ENCODE results near the gene BRD7. TPM values are rescaled to one million over a fixed set of nuclear protein-coding genes. Genes with fewer than 3 reads are reported as not detected.

The BRD7 gene
- total and polyA plus RNA-seq, 11 donors: 29.8 to 49.7 (median 43.7) TPM

DNA sequence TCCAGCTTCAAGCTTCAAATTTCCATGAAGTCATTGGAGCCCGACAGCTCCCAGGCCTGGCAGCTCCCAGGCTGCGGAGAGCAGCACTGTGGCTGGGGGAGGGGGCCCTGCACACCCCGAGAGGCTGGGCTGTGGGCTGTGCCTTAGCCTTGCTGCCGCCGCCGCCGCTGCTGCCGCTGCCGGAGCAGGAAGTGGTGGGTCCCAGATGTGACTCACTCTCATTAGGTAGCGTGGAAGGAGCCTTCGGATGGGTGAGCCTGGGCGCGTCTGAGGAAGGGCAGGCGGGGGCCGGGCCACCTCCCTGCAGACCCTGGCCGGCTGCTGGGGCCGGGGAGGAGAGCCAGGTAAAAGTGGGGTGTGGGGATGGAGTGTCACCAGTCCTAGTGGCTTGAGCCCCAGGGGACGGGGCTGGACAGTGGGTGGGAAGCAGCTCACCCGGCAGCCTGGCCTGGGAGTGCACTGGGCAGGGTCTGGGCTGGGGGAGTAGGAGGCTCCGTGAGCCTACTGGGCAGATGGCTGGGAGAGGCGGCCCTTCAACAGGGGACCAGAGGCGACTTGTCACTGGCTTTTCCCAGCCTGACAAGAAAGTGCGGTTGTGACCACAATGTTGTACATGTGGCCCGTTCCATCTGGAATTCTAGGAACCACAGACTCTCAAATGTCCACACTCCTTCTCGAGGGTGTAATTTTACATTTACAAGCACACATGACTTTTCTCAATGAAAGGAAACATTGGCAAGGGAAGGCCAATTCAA, 102.3 kb downstream of the BRD7 start, which contains the start of gene ADCY7:
TSS of gene ADCY7 (plus strand) at position 215 of the 755 bp plus-strand sequence. CDS start 21,629 bp downstream, outside the sequence.
- intact Hi-C loops (cut with DNase I): loop anchor here in 1 of 10 donors (10.0 kb wide), 1 partner anchor 48 kb away; no protein-coding TSS in a partner anchor
- Histone ChIP-seq H3K27ac (peak within 1 kb of the TSS in 5 of 12 donors; percentile 45 to 90 (median 71)), H3K4me1 (peaks cover 0 to 69% (median 0%) of the 10 kb centered on the region in 12 donors), H3K9me3 (no peaks in the 10 kb centered on the region), H3K36me3 (no peaks in the 10 kb centered on the region), H3K4me3 (peak within 1 kb of the TSS in 10 of 12 donors; percentile 24 to 67 (median 48)), H3K27me3 (no peaks in the 10 kb centered on the region)
- no peak for TF ChIP-seq POLR2A (IDR thresholded peaks at IDR 0.05)
- TF ChIP-seq, protein P1, sequence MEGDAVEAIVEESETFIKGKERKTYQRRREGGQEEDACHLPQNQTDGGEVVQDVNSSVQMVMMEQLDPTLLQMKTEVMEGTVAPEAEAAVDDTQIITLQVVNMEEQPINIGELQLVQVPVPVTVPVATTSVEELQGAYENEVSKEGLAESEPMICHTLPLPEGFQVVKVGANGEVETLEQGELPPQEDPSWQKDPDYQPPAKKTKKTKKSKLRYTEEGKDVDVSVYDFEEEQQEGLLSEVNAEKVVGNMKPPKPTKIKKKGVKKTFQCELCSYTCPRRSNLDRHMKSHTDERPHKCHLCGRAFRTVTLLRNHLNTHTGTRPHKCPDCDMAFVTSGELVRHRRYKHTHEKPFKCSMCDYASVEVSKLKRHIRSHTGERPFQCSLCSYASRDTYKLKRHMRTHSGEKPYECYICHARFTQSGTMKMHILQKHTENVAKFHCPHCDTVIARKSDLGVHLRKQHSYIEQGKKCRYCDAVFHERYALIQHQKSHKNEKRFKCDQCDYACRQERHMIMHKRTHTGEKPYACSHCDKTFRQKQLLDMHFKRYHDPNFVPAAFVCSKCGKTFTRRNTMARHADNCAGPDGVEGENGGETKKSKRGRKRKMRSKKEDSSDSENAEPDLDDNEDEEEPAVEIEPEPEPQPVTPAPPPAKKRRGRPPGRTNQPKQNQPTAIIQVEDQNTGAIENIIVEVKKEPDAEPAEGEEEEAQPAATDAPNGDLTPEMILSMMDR (IDR thresholded peaks at IDR 0.05): no peak
- DNase-seq (peak; percentile 54 to 90 (median 74)), ATAC-seq (peak in 3 of 4 donors; percentile 78 to 92 (median 89))
- 33 to 60% (median 37%) methylated on average over 21 to 25 of the region's 25 CpGs for WGBS, 4 donors

Small RNA genes within 50 kb of the gene (microRNA-seq; reads per million reads assigned to microRNA genes)
- 0 reads per million in 4 donors for gene MIR6771

Other genes starting within 250 kb of the BRD7 start
- gene TENT4B, start 215.7 kb downstream of the BRD7 start, total RNA-seq: 1 to 10 TPM; 4.8 to 8.8 (median 7.0) TPM
- gene TENT4B, start 215.7 kb downstream of the BRD7 start, polyA plus RNA-seq: 1 to 10 TPM; 2.2 to 5.3 TPM
- gene ADCY7, start 102.4 kb downstream of the BRD7 start, total RNA-seq: 10 to 100 TPM in 3 of 9 donors, 1 to 10 TPM in 6; 3.2 to 46.7 (median 9.0) TPM
- 1 to 10 TPM; 3.8 to 5.3 TPM for gene ADCY7, start 102.4 kb downstream of the BRD7 start, polyA plus RNA-seq
- gene NKD1, start 179.4 kb upstream of the BRD7 start, total RNA-seq: 1 to 10 TPM in 1 of 9 donors, under 1 TPM in 8; 0.05 to 1.0 (median 0.26) TPM
- gene NKD1, start 179.4 kb upstream of the BRD7 start, polyA plus RNA-seq: under 1 TPM; 0.23 to 0.32 TPM

Data from heart left ventricle (tissue), 16 donors.